CD14-positive monocyte (primary cell): ENCODE data around the gene STK33. TPM values are rescaled to one million over a fixed set of nuclear protein-coding genes. Genes with fewer than 3 reads are reported as not detected.

Experiments used
- DNase-seq, 3 donors: peaks; one replicate each; pipeline ENCODE4 v3.0.0-alpha.2; 2011 to 2022
- H2AFZ ChIP-seq: 2 replicates; pipeline ENCODE4 v1.6.0; 2012; ENCODE audit warnings: mild to moderate bottlenecking, low read depth, low read length, inconsistent platforms; ENCODE audit not compliant: insufficient read depth, poor library complexity, severe bottlenecking
- H3K27ac ChIP-seq, 2 donors: 1 replicate in 1 of 2; 2 replicates in 1 of 2; pipeline ENCODE4 v1.5.1; 2012 to 2013; ENCODE audit warnings: low read length in 2 of 2, control low read depth in 1 of 2, inconsistent platforms in 1 of 2, low read depth in 1 of 2, mild to moderate bottlenecking in 1 of 2
- H3K27me3 ChIP-seq, 2 donors: one replicate each; pipeline versions ENCODE4 v1.6.0 to v1.6.1; 2011 to 2013; ENCODE audit warnings: low read length in 2 of 2; ENCODE audit not compliant: control insufficient read depth in 2 of 2, insufficient read depth in 2 of 2
- H3K36me3 ChIP-seq, 2 donors: replicated peaks in 1 of 2; 1 replicate in 1 of 2; 2 replicates in 1 of 2; pipeline versions ENCODE4 v1.5.1 to v1.6.1; 2012 to 2013; ENCODE audit warnings: low read length in 2 of 2, control low read depth in 1 of 2, inconsistent platforms in 1 of 2, mild to moderate bottlenecking in 1 of 2; ENCODE audit not compliant: insufficient read depth in 2 of 2, control insufficient read depth in 1 of 2
- H3K4me1 ChIP-seq, 2 donors: 1 replicate in 1 of 2; 2 replicates in 1 of 2; pipeline versions ENCODE4 v1.5.1 to v1.6.1; 2012 to 2013; ENCODE audit warnings: low read length in 2 of 2, control low read depth in 1 of 2, inconsistent platforms in 1 of 2, mild to moderate bottlenecking in 1 of 2, moderate library complexity in 1 of 2; ENCODE audit not compliant: insufficient read depth in 2 of 2, control insufficient read depth in 1 of 2
- H3K4me2 ChIP-seq: replicated peaks from 2 replicates; pipeline ENCODE3; 2012; ENCODE audit warnings: low read length, moderate library complexity, mild to moderate bottlenecking; ENCODE audit not compliant: poor library complexity, severe bottlenecking; ENCODE audit errors: extremely low read depth
- H3K4me3 ChIP-seq, 3 experiments: fragments of 200-600 bp in 1 of 3; sonication (generic) in 1 of 3; replicated peaks in 1 of 3; 1 replicate in 2 of 3; 2 replicates in 1 of 3; pipeline ENCODE4 v1.5.1; 2011 to 2013; ENCODE audit warnings: low read length in 3 of 3, mild to moderate bottlenecking in 3 of 3, control low read depth in 2 of 3, low read depth in 2 of 3, inconsistent platforms in 1 of 3, moderate library complexity in 1 of 3
- H3K79me2 ChIP-seq: 2 replicates; pipeline ENCODE4 v1.6.0; 2012; ENCODE audit warnings: mild to moderate bottlenecking, control low read depth, inconsistent platforms, low read length, moderate library complexity; ENCODE audit not compliant: insufficient read depth
- H3K9ac ChIP-seq: 2 replicates; pipeline ENCODE4 v1.6.0; 2017; ENCODE audit warnings: low read length, mild to moderate bottlenecking; ENCODE audit not compliant: insufficient read depth, poor library complexity, severe bottlenecking
- H3K9me3 ChIP-seq, 2 donors: replicated peaks in 1 of 2; 1 replicate in 1 of 2; 2 replicates in 1 of 2; pipeline versions ENCODE4 v1.5.1 to v1.6.1; 2012 to 2013; ENCODE audit warnings: low read length in 2 of 2, control low read depth in 1 of 2; ENCODE audit not compliant: control insufficient read depth in 1 of 2, insufficient read depth in 1 of 2
- H4K20me1 ChIP-seq: 2 replicates; pipeline ENCODE4 v1.6.0; 2012; ENCODE audit warnings: mild to moderate bottlenecking, low read length, control low read depth, moderate library complexity; ENCODE audit not compliant: insufficient read depth
- H3K27ac Mint-ChIP-seq, 7 donors: one replicate each; pipeline ENCODE4 v1.8.0; 2020; ENCODE audit warnings: mild to moderate bottlenecking in 7 of 7, mixed read lengths in 7 of 7, moderate library complexity in 6 of 7, inconsistent platforms in 2 of 7
- H3K27me3 Mint-ChIP-seq, 3 donors: one replicate each; pipeline ENCODE4 v1.8.0; 2021 to 2022; ENCODE audit warnings: low read depth in 3 of 3, mild to moderate bottlenecking in 3 of 3, mixed read lengths in 3 of 3, moderate library complexity in 3 of 3, inconsistent platforms in 1 of 3
- H3K36me3 Mint-ChIP-seq, 2 donors: one replicate each; pipeline ENCODE4 v1.8.0; 2020; ENCODE audit warnings: mixed read lengths in 2 of 2, inconsistent platforms in 1 of 2, mild to moderate bottlenecking in 1 of 2
- H3K4me1 Mint-ChIP-seq: one replicate; pipeline ENCODE4 v1.8.0; 2020; ENCODE audit warnings: mild to moderate bottlenecking, mixed read lengths
- H3K4me3 Mint-ChIP-seq, 2 donors: one replicate each; pipeline ENCODE4 v1.8.0; 2020; ENCODE audit warnings: mild to moderate bottlenecking in 2 of 2, mixed read lengths in 2 of 2, moderate library complexity in 1 of 2
- H3K9me3 Mint-ChIP-seq, 7 donors: one replicate each; pipeline ENCODE4 v1.8.0; 2020 to 2022; ENCODE audit warnings: mixed read lengths in 7 of 7, mild to moderate bottlenecking in 6 of 7, moderate library complexity in 6 of 7, inconsistent platforms in 2 of 7
- WGBS: methylation state at CpG from one replicate; pipeline ENCODE4 v1.1.5; 2013; ENCODE audit warnings: missing lambda C conversion rate; ENCODE audit not compliant: insufficient coverage; 5-methylcytosine and 5-hydroxymethylcytosine counted together
- intact Hi-C, 2 donors: fragments of 100-400 bp; cut with micrococcal nuclease; formaldehyde crosslinking; loops; one replicate each; pipeline versions ENCODE4 v1.15.0 to v1.15.1; 2023
- polyA plus RNA-seq, 3 donors: library from polyadenylated mRNA; depleted of rRNA in 1 of 3; unstranded in 2 of 3; stranded (reverse) in 1 of 3; fragments of 300-500 nt in 2 of 3; fragments of >200 nt in 1 of 3; fragmentation: Illumina TruSeq in 2 of 3; gene quantifications; 1 replicate in 2 of 3; 2 replicates in 1 of 3; pipeline ENCODE4 v1.2.3, GENCODE V29; 2012 to 2021
- TF ChIP-seq, protein P1 (sequence below): fragments of 200-600 bp; IDR thresholded peaks from one replicate; pipeline ENCODE4 v1.8.0; 2022; ENCODE audit warnings: antibody characterized with exemption, mild to moderate bottlenecking

The STK33 gene
- polyA plus RNA-seq, 3 donors = not detected

DNA sequence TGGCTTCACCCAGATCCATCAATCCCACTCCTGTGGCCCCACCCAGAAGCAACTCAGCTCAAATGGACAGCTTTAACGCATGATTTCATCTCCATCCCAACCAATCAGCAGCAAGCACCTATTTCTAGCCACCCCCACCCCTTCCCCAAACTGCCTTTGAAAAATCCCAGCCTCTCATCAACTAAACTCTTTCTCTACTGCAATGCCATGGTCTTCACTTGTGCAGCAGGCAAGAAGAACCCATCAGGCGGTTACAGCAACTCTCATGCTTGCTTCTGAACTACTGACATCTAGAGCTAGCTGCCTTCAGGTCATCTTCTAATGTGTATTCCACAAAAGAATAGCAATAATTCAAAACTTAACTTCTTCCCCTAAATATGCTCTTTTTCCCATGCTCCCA lies 42.1 kb upstream of the STK33 start:
- H3K79me2 ChIP-seq = no peaks in the 10 kb centered on the region
- H3K4me3 ChIP-seq = no peak overlapping the region
- Mint-ChIP-seq H3K9me3 (peaks cover 4 to 11% (median 7%) of the 10 kb centered on the region in 7 donors), H3K27ac (no peak overlapping the region), H3K27me3 (no peaks in the 10 kb centered on the region), H3K4me1 (no peaks in the 10 kb centered on the region), H3K36me3 (peaks cover 49 to 68% of the 10 kb centered on the region in 2 donors), H3K4me3 (no peak overlapping the region)
- no peak for DNase-seq
- WGBS = 95% methylated on average over 2 of the region's 2 CpGs
- H3K4me2 ChIP-seq = no peak overlapping the region
- no peak overlapping the region for H3K27ac ChIP-seq
- no peak overlapping the region for H2AFZ ChIP-seq
- no peaks in the 10 kb centered on the region for H4K20me1 ChIP-seq
- no peaks in the 10 kb centered on the region for H3K4me1 ChIP-seq
- H3K36me3 ChIP-seq = peaks cover 76 to 89% of the 10 kb centered on the region in 2 donors
- TF ChIP-seq, protein P1, sequence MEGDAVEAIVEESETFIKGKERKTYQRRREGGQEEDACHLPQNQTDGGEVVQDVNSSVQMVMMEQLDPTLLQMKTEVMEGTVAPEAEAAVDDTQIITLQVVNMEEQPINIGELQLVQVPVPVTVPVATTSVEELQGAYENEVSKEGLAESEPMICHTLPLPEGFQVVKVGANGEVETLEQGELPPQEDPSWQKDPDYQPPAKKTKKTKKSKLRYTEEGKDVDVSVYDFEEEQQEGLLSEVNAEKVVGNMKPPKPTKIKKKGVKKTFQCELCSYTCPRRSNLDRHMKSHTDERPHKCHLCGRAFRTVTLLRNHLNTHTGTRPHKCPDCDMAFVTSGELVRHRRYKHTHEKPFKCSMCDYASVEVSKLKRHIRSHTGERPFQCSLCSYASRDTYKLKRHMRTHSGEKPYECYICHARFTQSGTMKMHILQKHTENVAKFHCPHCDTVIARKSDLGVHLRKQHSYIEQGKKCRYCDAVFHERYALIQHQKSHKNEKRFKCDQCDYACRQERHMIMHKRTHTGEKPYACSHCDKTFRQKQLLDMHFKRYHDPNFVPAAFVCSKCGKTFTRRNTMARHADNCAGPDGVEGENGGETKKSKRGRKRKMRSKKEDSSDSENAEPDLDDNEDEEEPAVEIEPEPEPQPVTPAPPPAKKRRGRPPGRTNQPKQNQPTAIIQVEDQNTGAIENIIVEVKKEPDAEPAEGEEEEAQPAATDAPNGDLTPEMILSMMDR = no peak
- H3K27me3 ChIP-seq = no peaks in the 10 kb centered on the region
- no peaks in the 10 kb centered on the region for H3K9me3 ChIP-seq
- intact Hi-C loops = no loop called here
- H3K9ac ChIP-seq = no peak overlapping the region

DNA sequence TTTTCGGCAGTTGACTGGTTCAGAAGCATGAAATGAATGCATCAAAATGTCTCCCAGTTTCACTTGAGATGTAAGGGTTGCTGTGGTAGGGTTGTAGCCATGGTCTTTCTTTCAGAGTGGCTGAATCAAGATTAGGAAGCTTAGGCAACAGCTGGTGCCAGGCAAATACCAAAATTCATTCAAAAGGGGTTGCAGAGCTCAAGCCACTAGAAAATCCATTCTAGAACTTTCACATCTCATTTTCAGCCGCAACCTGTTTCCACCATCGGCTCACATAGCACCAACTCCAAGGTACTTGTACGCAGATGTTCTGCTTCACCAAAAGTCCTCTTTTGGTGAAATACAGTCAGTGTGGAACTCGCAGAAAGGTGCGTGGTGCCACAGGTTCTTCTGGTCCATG lies 40.5 kb upstream of the STK33 start:
- DNase-seq = no peak
- intact Hi-C loops = no loop called here
- Histone ChIP-seq H3K27ac (no peak overlapping the region), H3K4me2 (no peak overlapping the region), H3K79me2 (no peaks in the 10 kb centered on the region), H3K9me3 (no peaks in the 10 kb centered on the region), H3K9ac (no peak overlapping the region), H3K4me1 (no peaks in the 10 kb centered on the region), H3K27me3 (no peaks in the 10 kb centered on the region), H3K36me3 (peaks cover 64 to 90% of the 10 kb centered on the region in 2 donors), H4K20me1 (no peaks in the 10 kb centered on the region), H3K4me3 (no peak overlapping the region), H2AFZ (no peak overlapping the region)
- Mint-ChIP-seq H3K27me3 (no peaks in the 10 kb centered on the region), H3K4me3 (no peak overlapping the region), H3K27ac (no peak overlapping the region), H3K36me3 (peaks cover 42 to 65% of the 10 kb centered on the region in 2 donors), H3K4me1 (no peaks in the 10 kb centered on the region), H3K9me3 (peaks cover 4 to 11% (median 7%) of the 10 kb centered on the region in 7 donors)
- WGBS = 100% methylated on average over 4 of the region's 6 CpGs
- TF ChIP-seq, protein P1 = no peak
